Sigmoid colon (tissue), 7 donors: ENCODE measurements around the gene DPF3. TPM values are rescaled to one million over a fixed set of nuclear protein-coding genes. Genes with fewer than 3 reads are reported as not detected.

Experiments
- DNase-seq: peaks from one replicate; pipeline ENCODE4 v3.0.0-alpha.2; 2019
- H3K27ac ChIP-seq, 4 donors: fragments of 200-600 bp; sonication (generic); one replicate each; pipeline ENCODE4 v1.5.1; 2016 to 2019; ENCODE audit warnings: mild to moderate bottlenecking in 1 of 4
- H3K27me3 ChIP-seq, 3 donors: fragments of 200-600 bp; sonication (generic); one replicate each; pipeline ENCODE4 v1.5.1; 2019; ENCODE audit warnings: mild to moderate bottlenecking in 1 of 3
- H3K36me3 ChIP-seq, 4 donors: fragments of 200-600 bp; sonication (generic); one replicate each; pipeline ENCODE4 v1.5.1; 2016 to 2019
- H3K4me1 ChIP-seq, 4 donors: fragments of 200-600 bp; sonication (generic); one replicate each; pipeline ENCODE4 v1.5.1; 2017 to 2019
- H3K4me3 ChIP-seq, 4 donors: fragments of 200-600 bp; sonication (generic); one replicate each; pipeline ENCODE4 v1.5.1; 2017 to 2019; ENCODE audit warnings: mild to moderate bottlenecking in 2 of 4, moderate library complexity in 1 of 4
- H3K9me3 ChIP-seq, 4 donors: fragments of 200-600 bp in 3 of 4; sonication (generic) in 3 of 4; one replicate each; pipeline versions ENCODE4 v1.5.1 to v1.6.1; 2013 to 2019
- EP300 ChIP-seq, 4 donors: sonication (generic); formaldehyde crosslinking; IDR thresholded peaks; one replicate each; pipeline ENCODE4 v1.6.1; 2017; ENCODE audit warnings: antibody characterized with exemption in 4 of 4
- POLR2A ChIP-seq, 2 donors: fragments of 450-650 bp; IDR thresholded peaks; one replicate each; pipeline ENCODE4 v1.6.1; 2016; ENCODE audit warnings: antibody characterized with exemption in 2 of 2, mild to moderate bottlenecking in 2 of 2, moderate library complexity in 2 of 2
- POLR2AphosphoS5 ChIP-seq, 4 donors: sonication (generic); formaldehyde crosslinking; IDR thresholded peaks; one replicate each; pipeline ENCODE4 v1.6.1; 2017; ENCODE audit warnings: antibody characterized with exemption in 4 of 4
- WGBS, 2 donors: extraction: QIAGEN DNeasy Blood & Tissue Kit; methylation state at CpG; one replicate each; pipeline ENCODE4 v1.1.7; 2013; 5-methylcytosine and 5-hydroxymethylcytosine counted together
- intact Hi-C: fragments of 100-400 bp; cut with DNase I; formaldehyde crosslinking; loops from one replicate; pipeline ENCODE4 v1.15.1; 2023
- polyA plus RNA-seq, 3 donors: library from polyadenylated mRNA; stranded (reverse); fragments of 200-250 nt; gene quantifications; one replicate each; pipeline ENCODE4 v1.2.3, GENCODE V29; 2013
- total RNA-seq, 4 donors: library from RNA; depleted of rRNA; stranded (reverse); fragments of >200 nt; gene quantifications; one replicate each; pipeline ENCODE4 v1.1.0, GENCODE V29; 2016
- TF ChIP-seq, protein P1 (sequence below), 4 experiments: fragments of 450-650 bp in 3 of 4; fragments of 200-600 bp in 1 of 4; IDR thresholded peaks; one replicate each; pipeline ENCODE4 v1.5.1; 2016 to 2019; ENCODE audit warnings: antibody characterized with exemption in 4 of 4, mild to moderate bottlenecking in 3 of 4, moderate library complexity in 2 of 4
- donor health status: healthy with polysubstance abuse.
- donor health status: Bipolar disorder and iron deficiency.
- donor health status: healthy.

DPF3 gene
- total and polyA plus RNA-seq, 7 donors: 0.28 to 4.5 (median 2.3) TPM

- 65 to 79% methylated on average over 3 of the region's 3 CpGs for WGBS, 2 donors
- no peak for TF ChIP-seq POLR2A (IDR thresholded peaks at IDR 0.05)
- intact Hi-C loops: loop anchor here (10.0 kb wide), 1 partner anchor 162 kb away; no protein-coding TSS in a partner anchor
- Histone ChIP-seq H3K9me3 (no peaks in the 10 kb centered on the region), H3K4me1 (peaks cover 0 to 21% (median 5%) of the 10 kb centered on the region in 4 donors), H3K27me3 (peaks cover 0 to 4% (median 0%) of the 10 kb centered on the region in 3 donors), H3K4me3 (no peak overlapping the region), H3K27ac (peak overlapping the region in 1 of 4 donors; percentile 19), H3K36me3 (no peaks in the 10 kb centered on the region)
- DNase-seq: no peak
These were observed 12.4 kb upstream of the DPF3 start for GRCh38 chr14:72906316-72906715.

- Histone ChIP-seq H3K9me3 (no peaks in the 10 kb centered on the region), H3K4me1 (peaks cover 0 to 21% (median 5%) of the 10 kb centered on the region in 4 donors), H3K4me3 (no peak overlapping the region), H3K36me3 (no peaks in the 10 kb centered on the region), H3K27ac (no peak overlapping the region), H3K27me3 (peaks cover 0 to 4% (median 0%) of the 10 kb centered on the region in 3 donors)
- WGBS, 2 donors: 30 to 35% methylated on average over 5 of the region's 5 CpGs
- TF ChIP-seq POLR2AphosphoS5 (IDR thresholded peaks at IDR 0.05) (peak in 1 of 4 donors; percentile 33), POLR2A (IDR thresholded peaks at IDR 0.05) (no peak)
- TF ChIP-seq, protein P1, sequence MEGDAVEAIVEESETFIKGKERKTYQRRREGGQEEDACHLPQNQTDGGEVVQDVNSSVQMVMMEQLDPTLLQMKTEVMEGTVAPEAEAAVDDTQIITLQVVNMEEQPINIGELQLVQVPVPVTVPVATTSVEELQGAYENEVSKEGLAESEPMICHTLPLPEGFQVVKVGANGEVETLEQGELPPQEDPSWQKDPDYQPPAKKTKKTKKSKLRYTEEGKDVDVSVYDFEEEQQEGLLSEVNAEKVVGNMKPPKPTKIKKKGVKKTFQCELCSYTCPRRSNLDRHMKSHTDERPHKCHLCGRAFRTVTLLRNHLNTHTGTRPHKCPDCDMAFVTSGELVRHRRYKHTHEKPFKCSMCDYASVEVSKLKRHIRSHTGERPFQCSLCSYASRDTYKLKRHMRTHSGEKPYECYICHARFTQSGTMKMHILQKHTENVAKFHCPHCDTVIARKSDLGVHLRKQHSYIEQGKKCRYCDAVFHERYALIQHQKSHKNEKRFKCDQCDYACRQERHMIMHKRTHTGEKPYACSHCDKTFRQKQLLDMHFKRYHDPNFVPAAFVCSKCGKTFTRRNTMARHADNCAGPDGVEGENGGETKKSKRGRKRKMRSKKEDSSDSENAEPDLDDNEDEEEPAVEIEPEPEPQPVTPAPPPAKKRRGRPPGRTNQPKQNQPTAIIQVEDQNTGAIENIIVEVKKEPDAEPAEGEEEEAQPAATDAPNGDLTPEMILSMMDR (IDR thresholded peaks at IDR 0.05): peak; percentile 78 to 92 (median 88)
- peak; percentile 79 for DNase-seq
- intact Hi-C loops: loop anchor here (1.0 to 10.0 kb wide), 2 partner anchors 160 to 388 kb away; no protein-coding TSS in a partner anchor
These were observed 11.1 kb upstream of the DPF3 start for GRCh38 chr14:72904840-72905561.

DNA sequence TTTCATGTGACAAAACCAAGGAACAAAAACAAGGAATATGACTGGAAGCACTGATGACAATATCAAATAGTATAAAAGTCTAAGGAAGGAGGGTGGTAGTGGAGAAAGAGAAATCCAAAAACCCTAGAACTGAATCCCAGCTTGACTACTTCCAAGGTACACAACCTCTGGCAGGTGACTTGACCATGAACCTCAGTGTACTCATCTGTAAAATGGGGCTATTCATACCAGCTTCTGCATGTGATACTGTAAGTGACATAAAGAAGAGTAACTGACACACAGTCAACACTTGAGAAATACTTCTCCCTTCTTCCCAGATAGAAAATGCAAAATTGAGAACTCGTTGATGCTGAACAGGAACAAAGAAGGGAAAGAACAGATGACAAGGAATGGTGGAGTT is 10.3 kb upstream of the DPF3 start:
- TF ChIP-seq EP300 (IDR thresholded peaks at IDR 0.05): no peak
- no peak for TF ChIP-seq POLR2A (IDR thresholded peaks at IDR 0.05)
- TF ChIP-seq POLR2AphosphoS5 (IDR thresholded peaks at IDR 0.05): no peak
- TF ChIP-seq, protein P1 (IDR thresholded peaks at IDR 0.05): no peak
- intact Hi-C loops: loop anchor here (10.0 kb wide), 1 partner anchor 159 kb away; no protein-coding TSS in a partner anchor
- H3K4me3 ChIP-seq: no peak overlapping the region
- no peaks in the 10 kb centered on the region for H3K36me3 ChIP-seq
- DNase-seq: no peak
- H3K27me3 ChIP-seq: peaks cover 0 to 4% (median 0%) of the 10 kb centered on the region in 3 donors
- no peaks in the 10 kb centered on the region for H3K9me3 ChIP-seq
- H3K4me1 ChIP-seq: peaks cover 0 to 18% (median 5%) of the 10 kb centered on the region in 4 donors
- no peak overlapping the region for H3K27ac ChIP-seq
- WGBS, 2 donors: 40 to 88% methylated on average over 1 of the region's 1 CpG

DNA sequence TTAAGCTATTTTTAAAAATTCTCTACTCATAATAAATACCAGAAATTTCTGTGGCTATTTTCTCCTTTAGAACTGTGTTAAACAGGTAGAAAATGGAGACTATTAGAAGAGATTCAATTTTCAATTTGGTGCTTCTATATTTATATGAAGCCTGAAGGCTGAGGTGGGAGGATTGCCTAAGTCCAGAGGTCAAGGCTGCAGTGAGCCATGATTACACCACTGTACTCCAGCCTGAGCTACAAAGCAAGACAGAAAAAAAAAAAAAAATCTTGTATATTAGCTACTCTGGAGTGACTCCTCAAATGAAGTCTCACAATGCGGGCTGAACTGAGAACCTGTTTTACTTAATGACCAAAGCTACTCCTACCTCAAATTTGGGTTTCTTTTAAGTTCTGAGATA is 9.8 kb upstream of the DPF3 start:
- TF ChIP-seq, protein P1 (IDR thresholded peaks at IDR 0.05): no peak
- no peak for TF ChIP-seq POLR2AphosphoS5 (IDR thresholded peaks at IDR 0.05)
- no peak for TF ChIP-seq POLR2A (IDR thresholded peaks at IDR 0.05)
- no peak for TF ChIP-seq EP300 (IDR thresholded peaks at IDR 0.05)
- Histone ChIP-seq H3K27me3 (peaks cover 0 to 4% (median 0%) of the 10 kb centered on the region in 3 donors), H3K4me3 (no peak overlapping the region), H3K9me3 (no peaks in the 10 kb centered on the region), H3K4me1 (peaks cover 0 to 13% (median 5%) of the 10 kb centered on the region in 4 donors), H3K36me3 (no peaks in the 10 kb centered on the region), H3K27ac (no peak overlapping the region)
- intact Hi-C loops: loop anchor here (10.0 kb wide), 1 partner anchor 159 kb away; no protein-coding TSS in a partner anchor
- no peak for DNase-seq
- 45 to 52% methylated on average over 1 of the region's 1 CpG for WGBS, 2 donors

DNA sequence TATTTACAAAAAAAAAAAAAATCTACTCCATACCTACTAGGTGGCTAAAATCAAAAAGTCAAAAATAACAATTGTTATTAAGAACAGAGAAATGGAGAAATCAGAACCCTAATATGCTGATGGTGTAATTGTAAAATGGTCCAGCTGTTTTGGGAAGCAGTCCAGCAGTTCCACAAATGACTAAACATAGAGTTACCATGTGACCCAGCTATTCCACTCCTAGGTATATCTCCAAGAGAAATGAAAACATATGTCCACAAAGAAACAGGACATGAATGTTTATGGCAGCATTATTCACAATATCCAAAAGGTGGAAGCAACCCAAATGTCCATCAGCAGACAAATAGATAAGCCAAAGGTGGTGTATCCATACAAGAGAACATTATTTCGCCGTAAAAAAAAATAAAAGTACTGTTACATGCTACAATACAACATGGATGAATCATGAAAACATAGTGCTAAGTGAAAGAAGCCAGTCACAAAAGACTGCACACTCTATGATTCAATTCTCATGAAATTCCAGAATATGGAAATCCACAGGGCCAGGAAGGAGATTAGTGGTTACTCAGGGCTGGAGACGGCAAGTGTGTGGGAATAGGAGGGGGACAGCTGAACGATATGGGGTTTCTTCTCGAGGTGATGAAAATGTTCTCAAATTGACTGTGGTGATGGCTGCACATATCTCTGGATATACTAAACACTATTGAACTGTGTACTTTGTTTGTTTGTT is 9.1 kb upstream of the DPF3 start:
- TF ChIP-seq POLR2A (IDR thresholded peaks at IDR 0.05): no peak
- no peak for TF ChIP-seq POLR2AphosphoS5 (IDR thresholded peaks at IDR 0.05)
- TF ChIP-seq EP300 (IDR thresholded peaks at IDR 0.05): no peak
- TF ChIP-seq, protein P1 (IDR thresholded peaks at IDR 0.05): no peak
- intact Hi-C loops: loop anchor here (10.0 kb wide), 1 partner anchor 158 kb away; no protein-coding TSS in a partner anchor

More for the DNA sequence above, 9.1 kb upstream of the DPF3 start:
- no peaks in the 10 kb centered on the region for H3K36me3 ChIP-seq
- no peak overlapping the region for H3K27ac ChIP-seq
- no peak for DNase-seq
- no peaks in the 10 kb centered on the region for H3K9me3 ChIP-seq
- H3K4me1 ChIP-seq: peaks cover 0 to 8% (median 4%) of the 10 kb centered on the region in 4 donors
- H3K27me3 ChIP-seq: peaks cover 0 to 4% (median 0%) of the 10 kb centered on the region in 3 donors
- H3K4me3 ChIP-seq: no peak overlapping the region
- 92 to 94% methylated on average over 5 of the region's 5 CpGs for WGBS, 2 donors
